ENCODE measurements around the gene FUT7.

DNA sequence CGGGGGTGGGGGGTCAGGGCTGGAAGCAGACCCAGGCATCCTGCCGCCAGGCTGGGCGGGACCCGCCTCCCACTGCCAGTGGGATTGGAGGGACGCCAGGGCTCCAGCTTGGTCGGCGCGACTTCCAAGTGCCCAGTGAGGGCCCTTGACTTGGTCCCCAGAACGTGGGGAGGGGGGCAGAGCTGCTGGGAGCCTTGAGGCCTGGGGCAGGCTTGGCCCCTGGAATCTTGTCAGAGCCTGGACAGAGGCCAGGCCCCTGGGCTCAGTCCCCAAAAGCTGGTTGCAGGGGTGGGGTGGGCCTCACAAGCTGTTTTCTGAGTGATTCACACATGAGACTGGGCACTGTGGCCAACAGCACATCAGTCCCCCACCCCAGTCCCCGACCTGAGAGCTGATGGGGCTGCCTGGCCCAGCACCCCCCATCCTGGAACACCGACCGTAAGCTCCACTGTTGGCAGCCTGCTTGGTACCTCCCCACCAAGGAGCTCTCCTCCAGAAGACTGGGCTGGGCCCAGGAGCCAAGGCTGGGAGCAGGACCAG, 36.0 kb downstream of the FUT7 start:
- TF ChIP-seq POLR2A (IDR thresholded peaks at IDR 0.05; ENCODE audit: low read depth, low read length) (no peak), POU2F2 (IDR thresholded peaks at IDR 0.05; ENCODE audit: low read depth, low read length) (no peak), POLR2AphosphoS5 (IDR thresholded peaks at IDR 0.05; ENCODE audit: low read depth, low read length) (no peak), TAF1 (IDR thresholded peaks at IDR 0.05; ENCODE audit: low read depth, low read length) (no peak), SPI1 (IDR thresholded peaks at IDR 0.05; ENCODE audit: low read depth, low read length) (no peak)

Data from GM12891 (cell line).